SK-N-MC (cell line): ENCODE results near the gene PLEKHA7.

ENCODE experiments used
- EZH2 ChIP-seq: fragments of 200-600 bp; sonication (generic); IDR thresholded peaks from one replicate; pipeline ENCODE4 v1.6.1; 2017; ENCODE audit warnings: antibody characterized with exemption
- POLR2AphosphoS5 ChIP-seq: IDR thresholded peaks from 2 replicates; pipeline ENCODE4 v1.6.1; 2012; ENCODE audit warnings: mild to moderate bottlenecking, low read depth, low read length, borderline replicate concordance

DNA sequence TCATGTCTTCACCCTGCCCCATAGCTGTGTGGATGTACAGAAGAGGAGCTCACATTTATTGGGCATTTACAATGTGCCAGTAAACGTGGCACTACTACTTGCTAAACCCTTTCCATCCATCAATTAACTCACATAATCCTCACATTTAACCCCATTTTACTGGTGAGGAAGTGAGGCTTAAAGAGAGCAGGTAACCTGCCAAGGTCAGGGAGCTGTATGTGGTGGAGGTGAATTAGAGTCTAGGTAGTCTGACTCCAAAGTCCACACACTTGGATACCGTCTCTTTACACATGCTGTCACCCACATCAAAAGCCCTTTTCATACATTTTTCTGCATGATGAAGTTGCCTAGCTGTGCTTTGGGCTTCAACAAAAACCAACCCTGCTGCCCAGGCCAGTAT is 10.8 kb downstream of the PLEKHA7 start:
- TF ChIP-seq EZH2 (no peak), POLR2AphosphoS5 (no peak)
